ENCODE data around the gene ISYNA1. TPM values are rescaled to one million over a fixed set of nuclear protein-coding genes. Genes with fewer than 3 reads are reported as not detected.

ISYNA1 gene
- total RNA-seq, 2 experiments from 2014 or later: 48.6 to 54.9 TPM

DNA sequence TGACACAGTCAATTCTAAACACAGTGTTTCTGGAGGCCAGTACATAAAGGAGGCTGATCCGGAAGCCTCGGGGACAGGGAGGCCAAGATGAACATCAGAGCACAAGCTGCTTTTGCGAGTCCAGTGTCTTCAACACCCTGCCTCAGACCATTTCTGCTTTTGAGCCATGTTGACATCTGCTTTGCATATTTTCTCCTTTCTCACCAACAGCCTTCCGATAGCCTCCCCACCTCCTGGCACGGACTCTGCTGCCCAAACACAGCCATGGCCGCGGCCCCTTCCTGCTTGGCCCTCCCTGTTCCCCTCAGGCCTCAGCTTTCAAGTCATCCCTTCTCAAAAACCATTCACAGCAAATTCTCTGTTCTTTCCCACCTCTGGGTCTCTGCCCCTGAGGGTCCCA is 44.1 kb downstream of the ISYNA1 start:
- no peak overlapping the region for H3K4me3 Mint-ChIP-seq
- H3K27me3 Mint-ChIP-seq: peaks cover 16% of the 10 kb centered on the region
- ChIA-PET POLR2A (interaction anchor here (1.7 kb wide), 1 partner anchor 22 kb away, joined by 4 read pairs; no protein-coding TSS in a partner anchor), CTCF (interaction anchor here (1.1 kb wide), 1 partner anchor 8 kb away, joined by 3 read pairs; the partner anchor contains the start of gene GDF15)
- no peaks in the 10 kb centered on the region for H3K9me3 Mint-ChIP-seq
- no peak overlapping the region for H3K27ac Mint-ChIP-seq
- ATAC-seq (no peak), DNase-seq (no peak)
- intact Hi-C loops (cut with micrococcal nuclease): no loop called here
- no peaks in the 10 kb centered on the region for H3K36me3 Mint-ChIP-seq (ENCODE audit: low read depth)
- TF ChIP-seq, protein P1, sequence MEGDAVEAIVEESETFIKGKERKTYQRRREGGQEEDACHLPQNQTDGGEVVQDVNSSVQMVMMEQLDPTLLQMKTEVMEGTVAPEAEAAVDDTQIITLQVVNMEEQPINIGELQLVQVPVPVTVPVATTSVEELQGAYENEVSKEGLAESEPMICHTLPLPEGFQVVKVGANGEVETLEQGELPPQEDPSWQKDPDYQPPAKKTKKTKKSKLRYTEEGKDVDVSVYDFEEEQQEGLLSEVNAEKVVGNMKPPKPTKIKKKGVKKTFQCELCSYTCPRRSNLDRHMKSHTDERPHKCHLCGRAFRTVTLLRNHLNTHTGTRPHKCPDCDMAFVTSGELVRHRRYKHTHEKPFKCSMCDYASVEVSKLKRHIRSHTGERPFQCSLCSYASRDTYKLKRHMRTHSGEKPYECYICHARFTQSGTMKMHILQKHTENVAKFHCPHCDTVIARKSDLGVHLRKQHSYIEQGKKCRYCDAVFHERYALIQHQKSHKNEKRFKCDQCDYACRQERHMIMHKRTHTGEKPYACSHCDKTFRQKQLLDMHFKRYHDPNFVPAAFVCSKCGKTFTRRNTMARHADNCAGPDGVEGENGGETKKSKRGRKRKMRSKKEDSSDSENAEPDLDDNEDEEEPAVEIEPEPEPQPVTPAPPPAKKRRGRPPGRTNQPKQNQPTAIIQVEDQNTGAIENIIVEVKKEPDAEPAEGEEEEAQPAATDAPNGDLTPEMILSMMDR (IDR thresholded peaks at IDR 0.05): no peak
- no peaks in the 10 kb centered on the region for H3K4me1 Mint-ChIP-seq (ENCODE audit: low read depth)

DNA sequence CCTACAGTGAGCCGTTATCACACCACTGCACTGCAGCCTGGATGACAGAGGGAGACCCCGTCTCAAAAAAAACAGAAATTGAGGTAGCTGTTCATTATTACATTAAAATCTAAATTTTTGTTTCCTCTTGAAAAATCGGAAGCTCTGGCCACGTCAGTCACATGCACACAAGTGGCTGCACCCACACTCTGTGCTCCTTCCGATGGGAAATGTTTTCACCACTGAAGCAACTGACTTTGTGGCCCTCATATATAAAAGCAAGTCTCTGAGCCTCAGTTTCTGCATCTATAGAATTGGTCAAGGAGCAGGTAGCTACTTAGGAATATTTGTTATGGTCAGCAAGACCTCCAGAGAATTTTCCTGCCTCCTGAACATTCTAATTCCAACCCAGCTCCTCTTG is 45.0 kb downstream of the ISYNA1 start:
- no peak overlapping the region for H3K27ac Mint-ChIP-seq
- ChIA-PET CTCF (interaction anchor here (0.6 to 0.9 kb wide), 4 partner anchors 17 to 443 kb away, joined by 3 to 4 read pairs (median 4); no protein-coding TSS in a partner anchor), POLR2A (interaction anchor here (1.7 kb wide), 1 partner anchor 23 kb away, joined by 4 read pairs; no protein-coding TSS in a partner anchor)
- H3K27me3 Mint-ChIP-seq: peaks cover 16% of the 10 kb centered on the region
- TF ChIP-seq, protein P1 (IDR thresholded peaks at IDR 0.05): no peak
- no peaks in the 10 kb centered on the region for H3K36me3 Mint-ChIP-seq (ENCODE audit: low read depth)
- peaks cover 4% of the 10 kb centered on the region for H3K4me1 Mint-ChIP-seq (ENCODE audit: low read depth)
- ATAC-seq (no peak), DNase-seq (no peak)
- intact Hi-C loops (cut with micrococcal nuclease): no loop called here
- no peaks in the 10 kb centered on the region for H3K9me3 Mint-ChIP-seq
- no peak overlapping the region for H3K4me3 Mint-ChIP-seq

DNA sequence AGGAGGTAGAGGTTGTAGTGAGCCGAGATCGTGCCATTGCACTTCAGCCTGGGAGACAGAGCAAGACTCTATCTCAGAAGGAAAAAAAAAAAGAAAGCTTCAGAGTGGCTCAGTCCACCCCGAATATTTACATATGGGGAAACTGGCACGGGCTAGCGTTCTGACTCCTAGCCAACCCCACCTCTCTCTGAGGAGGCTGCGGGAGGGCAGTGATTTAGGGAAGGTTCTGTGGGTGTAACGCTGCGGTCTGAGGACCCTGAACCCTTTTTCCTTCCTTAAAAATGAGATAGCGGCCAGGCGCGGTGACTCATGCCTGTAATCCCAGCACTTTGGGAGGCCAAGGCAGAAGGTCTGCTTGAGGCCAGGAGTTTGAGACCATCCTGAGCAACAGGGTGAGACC is 45.5 kb downstream of the ISYNA1 start:
- DNase-seq (no peak), ATAC-seq (no peak)
- Mint-ChIP-seq H3K4me3 (no peak overlapping the region), H3K9me3 (no peaks in the 10 kb centered on the region), H3K27me3 (peaks cover 18% of the 10 kb centered on the region), H3K27ac (no peak overlapping the region), H3K4me1 (ENCODE audit: low read depth) (peaks cover 6% of the 10 kb centered on the region), H3K36me3 (ENCODE audit: low read depth) (no peaks in the 10 kb centered on the region)
- CTCF ChIA-PET: interaction anchor here (0.7 to 0.9 kb wide), 2 partner anchors 18 to 140 kb away, joined by 3 to 4 read pairs; no protein-coding TSS in a partner anchor
- POLR2A ChIA-PET: no interaction called here
- intact Hi-C loops (cut with micrococcal nuclease): no loop called here
- TF ChIP-seq, protein P1 (IDR thresholded peaks at IDR 0.05): no peak

DNA sequence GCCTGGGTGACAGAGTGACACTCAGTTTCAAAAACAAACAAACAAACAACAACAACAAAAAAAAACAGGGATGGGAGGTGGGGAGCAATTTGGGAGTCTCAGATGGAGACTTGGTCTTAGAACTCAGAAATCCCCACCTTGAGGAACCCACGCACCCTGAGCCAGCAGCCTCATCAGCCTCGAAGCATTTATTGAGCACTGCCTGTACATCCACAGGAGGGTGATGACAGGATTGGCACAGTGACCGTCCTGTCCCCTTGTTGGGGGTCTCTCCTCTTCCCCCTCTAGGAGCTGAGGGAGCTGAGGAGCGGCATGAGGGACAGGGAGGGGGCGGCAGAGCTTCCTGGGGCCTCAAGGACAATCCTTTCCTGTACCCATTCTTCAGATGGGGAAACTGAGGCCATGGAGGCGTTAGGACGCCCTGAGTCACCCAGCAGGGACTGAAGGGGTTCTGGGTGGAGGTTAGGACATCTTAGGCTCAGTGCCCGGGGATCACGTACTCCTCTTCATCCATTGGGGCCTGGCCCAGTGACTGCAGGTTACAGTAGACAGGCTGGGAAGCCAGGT is 46.3 kb downstream of the ISYNA1 start:
- ChIA-PET CTCF (interaction anchor here (0.9 to 6.7 kb wide), 3 partner anchors 9 to 23 kb away, joined by 3 to 181 read pairs (median 4); partner anchors contain the start of gene SSBP4), POLR2A (interaction anchor here (1.2 kb wide), 1 partner anchor 111 kb away, joined by 3 read pairs; no protein-coding TSS in a partner anchor)
- no peaks in the 10 kb centered on the region for H3K9me3 Mint-ChIP-seq
- intact Hi-C loops (cut with micrococcal nuclease): no loop called here
- H3K27ac Mint-ChIP-seq: no peak overlapping the region
- H3K4me1 Mint-ChIP-seq (ENCODE audit: low read depth): peaks cover 6% of the 10 kb centered on the region
- H3K27me3 Mint-ChIP-seq: peaks cover 25% of the 10 kb centered on the region
- ATAC-seq (no peak), DNase-seq (no peak)
- H3K36me3 Mint-ChIP-seq (ENCODE audit: low read depth): no peaks in the 10 kb centered on the region
- TF ChIP-seq, protein P1 (IDR thresholded peaks at IDR 0.05): no peak
- no peak overlapping the region for H3K4me3 Mint-ChIP-seq
